Testis (tissue), 3 donors: ENCODE results near the gene PEX3. TPM values are rescaled to one million over a fixed set of nuclear protein-coding genes. Genes with fewer than 3 reads are reported as not detected.

Experiments
- DNase-seq: peaks from one replicate; pipeline ENCODE4 v3.0.0-alpha.2; 2019
- H3K27ac ChIP-seq, 2 donors: fragments of 200-600 bp; sonication (generic); one replicate each; pipeline ENCODE4 v1.5.1; 2019
- H3K27me3 ChIP-seq: fragments of 200-600 bp; sonication (generic); one replicate; pipeline ENCODE4 v1.5.1; 2019
- H3K36me3 ChIP-seq: fragments of 200-600 bp; sonication (generic); one replicate; pipeline ENCODE4 v1.5.1; 2017; ENCODE audit warnings: low read depth; ENCODE audit errors: missing control alignments
- H3K4me1 ChIP-seq: fragments of 200-600 bp; sonication (generic); one replicate; pipeline ENCODE4 v1.5.1; 2019
- H3K4me3 ChIP-seq, 2 donors: fragments of 200-600 bp; sonication (generic); one replicate each; pipeline ENCODE4 v1.5.1; 2017 to 2019
- H3K9me3 ChIP-seq: fragments of 200-600 bp; sonication (generic); one replicate; pipeline ENCODE4 v1.5.1; 2017
- CTCF ChIP-seq, 3 experiments: fragments of 450-650 bp in 2 of 3; fragments of 200-600 bp in 1 of 3; sonication (generic) in 1 of 3; IDR thresholded peaks; one replicate each; pipeline ENCODE4 v1.5.1; 2016 to 2019; ENCODE audit warnings: antibody characterized with exemption in 3 of 3, mild to moderate bottlenecking in 2 of 3, moderate library complexity in 1 of 3
- POLR2A ChIP-seq: fragments of 450-650 bp; IDR thresholded peaks from one replicate; pipeline ENCODE4 v1.6.1; 2017; ENCODE audit warnings: antibody characterized with exemption, mild to moderate bottlenecking, moderate library complexity
- WGBS, 2 donors: methylation state at CpG; one replicate each; pipeline ENCODE4 v1.1.5; 2018; 5-methylcytosine and 5-hydroxymethylcytosine counted together
- intact Hi-C: fragments of 100-400 bp; cut with DNase I; formaldehyde crosslinking; loops from one replicate; pipeline ENCODE4 v1.15.1; 2023; ENCODE audit warnings: low total_unique reads
- polyA plus RNA-seq: library from polyadenylated mRNA; stranded (reverse); fragments of 350-450 nt; fragmentation: Illumina TruSeq; extraction: RNeasy Lipid Tissue Mini Kit (QIAGEN cat#74804); gene quantifications from one replicate; pipeline ENCODE4 v1.2.3, GENCODE V29; 2014; ENCODE audit warnings: low read depth, low replicate concordance; ENCODE audit not compliant: insufficient read depth
- total RNA-seq, 2 donors: library from RNA; depleted of rRNA; stranded (reverse); fragments of >200 nt; gene quantifications; one replicate each; pipeline ENCODE4 v1.2.3, GENCODE V29; 2016

The PEX3 gene
- total and polyA plus RNA-seq, 3 donors from 2014 or later: 16.6 to 33.1 (median 22.8) TPM

- WGBS, 2 donors: 89 to 95% methylated on average over 2 of the region's 2 CpGs
- no peak overlapping the region for H3K4me3 ChIP-seq
- H3K36me3 ChIP-seq: no peaks in the 10 kb centered on the region
- no peaks in the 10 kb centered on the region for H3K9me3 ChIP-seq
- intact Hi-C loops: no loop called here
- H3K4me1 ChIP-seq: no peaks in the 10 kb centered on the region
- H3K27me3 ChIP-seq: no peaks in the 10 kb centered on the region
- H3K27ac ChIP-seq: no peak overlapping the region
- TF ChIP-seq POLR2A: no peak
- TF ChIP-seq CTCF (IDR thresholded peaks at IDR 0.05): no peak
- no peak for DNase-seq
Observed at GRCh38 chr6:143482593-143482992, 32.0 kb downstream of the PEX3 start.

DNA sequence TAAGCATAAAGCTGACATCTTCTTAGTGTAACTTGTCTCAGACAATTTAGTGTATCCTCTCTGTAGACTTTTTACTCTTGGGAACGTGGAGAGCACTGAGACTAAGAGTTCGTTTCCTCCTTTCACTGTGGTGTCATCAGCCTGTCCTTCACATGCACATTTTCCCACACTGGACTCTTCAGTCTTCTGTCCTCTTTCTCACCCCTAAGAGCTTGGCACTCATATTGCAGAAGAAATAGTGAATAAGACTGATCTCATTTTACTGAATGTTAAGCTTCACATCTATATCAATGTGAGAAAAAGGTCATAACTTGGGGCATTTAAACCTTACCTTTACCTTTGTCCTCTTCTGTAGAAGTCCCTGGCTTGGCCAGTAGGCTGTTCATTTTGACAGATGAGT is 35.4 kb downstream of the PEX3 start:
- no peak for TF ChIP-seq POLR2A
- no peak for TF ChIP-seq CTCF (IDR thresholded peaks at IDR 0.05)
- Histone ChIP-seq H3K9me3 (no peaks in the 10 kb centered on the region), H3K4me3 (no peak overlapping the region), H3K27ac (no peak overlapping the region), H3K27me3 (no peaks in the 10 kb centered on the region), H3K36me3 (no peaks in the 10 kb centered on the region), H3K4me1 (no peaks in the 10 kb centered on the region)
- intact Hi-C loops: no loop called here
- WGBS, 2 donors: 84% methylated on average over 2 of the region's 2 CpGs
- DNase-seq: no peak

DNA sequence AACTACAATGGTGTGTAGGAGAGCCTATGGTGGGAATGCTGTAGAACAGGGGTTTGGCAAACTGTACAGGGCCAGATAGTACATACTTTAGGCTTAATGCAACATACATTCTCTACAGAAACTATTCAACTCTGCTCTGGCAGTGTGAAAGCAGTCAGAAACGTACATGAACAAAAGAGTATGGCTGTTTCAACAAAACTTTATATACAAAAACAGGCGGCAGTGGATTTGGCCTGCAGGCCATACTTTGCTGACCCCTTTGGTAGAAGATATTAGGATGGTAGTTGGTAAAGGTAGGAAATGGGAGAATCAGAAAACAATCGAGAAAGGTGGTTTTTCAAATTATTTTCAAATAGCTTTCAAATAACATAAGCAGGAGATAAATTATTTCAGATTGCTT is 36.1 kb downstream of the PEX3 start:
- Histone ChIP-seq H3K27ac (no peak overlapping the region), H3K36me3 (no peaks in the 10 kb centered on the region), H3K9me3 (no peaks in the 10 kb centered on the region), H3K27me3 (no peaks in the 10 kb centered on the region), H3K4me1 (no peaks in the 10 kb centered on the region), H3K4me3 (no peak overlapping the region)
- TF ChIP-seq POLR2A (no peak), CTCF (IDR thresholded peaks at IDR 0.05) (no peak)
- DNase-seq: no peak
- WGBS, 2 donors: 87 to 89% methylated on average over 3 of the region's 3 CpGs
- intact Hi-C loops: no loop called here

GRCh38 chr6:143490244-143490643 is 39.6 kb downstream of the PEX3 start:
- no peaks in the 10 kb centered on the region for H3K36me3 ChIP-seq
- H3K4me3 ChIP-seq: no peak overlapping the region
- 96 to 98% methylated on average over 1 of the region's 1 CpG for WGBS, 2 donors
- intact Hi-C loops: no loop called here
- no peak for DNase-seq
- TF ChIP-seq CTCF (IDR thresholded peaks at IDR 0.05) (no peak), POLR2A (no peak)
- no peak overlapping the region for H3K27ac ChIP-seq
- H3K4me1 ChIP-seq: no peaks in the 10 kb centered on the region
- H3K27me3 ChIP-seq: no peaks in the 10 kb centered on the region
- H3K9me3 ChIP-seq: no peaks in the 10 kb centered on the region

- Histone ChIP-seq H3K4me3 (no peak overlapping the region), H3K4me1 (no peaks in the 10 kb centered on the region), H3K27ac (no peak overlapping the region), H3K27me3 (no peaks in the 10 kb centered on the region), H3K9me3 (no peaks in the 10 kb centered on the region), H3K36me3 (no peaks in the 10 kb centered on the region)
- intact Hi-C loops: no loop called here
- no peak for DNase-seq
- no peak for TF ChIP-seq POLR2A
- no peak for TF ChIP-seq CTCF (IDR thresholded peaks at IDR 0.05)
- WGBS, 2 donors: 89 to 92% methylated on average over 8 of the region's 8 CpGs
Observed at GRCh38 chr6:143490775-143491174, 40.2 kb downstream of the PEX3 start.
